Erythroblast (primary cell): ENCODE measurements around the gene KCTD19.
"Not testable (repeated sequence)": the region's sequence is repeated elsewhere in the genome, so short reads cannot be mapped to it uniquely, and the experiment has no call there.

ENCODE experiments used
- DNase-seq, 2 experiments: peaks; one replicate each; lab custom pipeline; 2025; lab: John Stamatoyannopoulos, UW
- GATA1 ChIP-seq: IDR thresholded peaks from 2 replicates; pipeline ENCODE4 v1.6.1; 2011; ENCODE audit warnings: low read depth, mild to moderate bottlenecking, control low read depth, low read length, moderate library complexity
- POLR2A ChIP-seq: IDR thresholded peaks from 2 replicates; pipeline ENCODE4 v1.6.1; 2011; ENCODE audit warnings: mild to moderate bottlenecking, low read length

The KCTD19 gene

DNA sequence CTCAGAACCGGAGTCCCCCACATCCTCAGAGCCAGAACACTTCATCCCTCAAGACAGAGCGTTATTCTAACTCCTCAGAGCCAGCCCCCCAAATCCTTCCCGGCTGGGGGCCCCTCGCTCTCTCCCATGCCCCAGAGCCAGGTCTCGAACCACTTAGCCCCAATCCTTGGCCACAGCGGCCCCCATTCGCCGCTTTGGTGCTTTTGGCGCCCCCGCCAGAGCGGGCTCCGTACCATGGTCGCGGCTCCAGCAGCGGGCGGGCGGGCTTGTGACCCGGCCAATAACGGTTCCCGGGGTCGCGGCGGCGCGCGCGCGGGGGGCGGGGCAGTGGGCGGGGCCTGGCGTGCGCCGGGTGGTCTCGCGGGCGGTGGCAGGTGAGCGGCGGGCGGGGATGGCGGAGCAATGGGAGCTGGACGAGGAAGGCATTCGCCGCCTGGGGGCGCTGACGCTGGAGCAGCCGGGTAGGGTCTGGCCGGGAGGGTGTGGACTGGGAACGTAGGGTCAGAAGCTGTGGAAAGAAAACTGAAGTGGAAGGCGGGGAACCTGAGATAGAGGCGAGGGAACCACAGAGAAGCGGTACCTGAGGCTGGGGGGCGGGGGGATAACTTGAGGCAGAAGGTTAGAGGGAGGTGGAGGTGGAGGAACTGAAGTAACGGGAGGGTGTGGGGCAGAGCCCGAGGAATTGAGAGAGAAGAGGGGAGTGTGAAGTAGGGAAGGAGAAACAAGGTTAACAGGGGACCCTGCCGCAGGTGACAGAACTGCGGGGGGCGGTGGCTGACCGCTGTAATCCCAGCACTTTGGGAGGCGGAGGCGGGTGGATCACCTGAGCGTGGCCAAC lies at the start of gene KCTD19, which contains the start of gene LRRC36:
KCTD19 (minus strand) TSS at position 270 of the 838 bp plus-strand sequence; CDS start at position 236, 34 bp downstream.
LRRC36 (plus strand) TSS at position 344 of the 838 bp plus-strand sequence; CDS start at position 392, 48 bp downstream.
- TF ChIP-seq POLR2A: no peak
- no peak for TF ChIP-seq GATA1
- DNase-seq: peak; percentile 52

- DNase-seq: not testable (repeated sequence)
Observed at GRCh38 chr16:67376012-67376411, 49.5 kb upstream of the KCTD19 start.

GRCh38 chr16:67372664-67373063 lies 46.1 kb upstream of the KCTD19 start:
- TF ChIP-seq POLR2A: no peak
- TF ChIP-seq GATA1: no peak
- peak; percentile 21 to 31 for DNase-seq

GRCh38 chr16:67370661-67371060 lies 44.1 kb upstream of the KCTD19 start:
- TF ChIP-seq GATA1 (no peak), POLR2A (no peak)
- DNase-seq: no peak

GRCh38 chr16:67364600-67365235 lies 38.2 kb upstream of the KCTD19 start:
- DNase-seq: no peak
- TF ChIP-seq GATA1: no peak
- TF ChIP-seq POLR2A: no peak

- no peak for DNase-seq
- TF ChIP-seq GATA1 (no peak), POLR2A (no peak)
Observed at GRCh38 chr16:67361038-67361437, 34.5 kb upstream of the KCTD19 start.

DNA sequence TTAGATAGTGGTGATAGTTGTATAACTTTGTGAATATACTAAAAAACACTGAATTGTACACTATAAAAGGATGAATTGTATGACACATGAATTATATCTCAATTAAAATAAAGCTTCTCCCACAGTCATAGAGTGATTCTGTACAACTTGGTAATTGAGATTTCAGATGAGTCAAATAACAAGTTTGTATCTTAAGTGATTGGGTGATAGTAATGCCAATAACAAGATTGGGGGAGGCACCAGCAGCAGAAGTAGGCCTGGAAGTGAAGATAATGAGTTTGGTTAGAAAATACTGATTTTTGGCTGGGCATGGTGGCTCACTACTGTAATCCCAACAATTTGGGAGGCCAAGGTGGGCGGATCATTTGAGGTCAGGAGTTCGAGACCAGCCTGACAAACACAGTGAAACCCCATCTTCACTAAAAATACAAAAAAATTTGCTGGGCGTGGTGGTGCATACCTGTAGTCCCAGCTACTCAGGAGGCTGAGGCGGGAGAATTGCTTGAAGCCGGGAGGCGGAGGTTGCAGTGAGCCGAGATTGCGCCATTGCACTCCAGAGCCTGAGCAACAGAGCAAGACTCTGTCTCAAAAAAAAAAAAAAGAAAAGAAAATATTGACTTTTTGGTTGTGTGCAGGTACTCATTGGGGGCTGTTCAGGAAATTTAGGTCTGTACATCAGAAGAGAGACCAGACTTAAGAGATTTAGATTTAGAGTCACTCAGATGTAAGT lies 33.2 kb upstream of the KCTD19 start:
- DNase-seq: not testable (repeated sequence)

DNA sequence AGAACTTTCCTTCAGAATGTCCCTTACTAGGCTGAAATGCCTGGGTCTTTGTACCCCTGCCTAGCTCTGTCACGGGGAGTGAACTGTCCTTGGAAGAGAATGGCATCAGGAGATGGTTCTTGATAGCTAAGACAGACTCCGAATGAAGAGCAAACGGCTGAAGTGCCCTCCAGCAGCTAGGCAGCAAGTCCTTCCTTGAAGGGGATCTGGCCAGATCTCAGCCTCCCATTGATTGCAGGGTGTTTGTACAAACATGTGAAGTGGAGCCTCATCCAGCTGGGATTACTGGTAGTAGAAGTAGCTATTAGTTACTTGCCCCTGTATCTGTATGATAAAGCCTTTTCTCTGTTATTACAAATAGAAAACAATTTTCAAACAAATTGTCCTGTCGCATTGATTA lies 31.0 kb upstream of the KCTD19 start:
- DNase-seq: no peak
- TF ChIP-seq POLR2A (no peak), GATA1 (no peak)

DNA sequence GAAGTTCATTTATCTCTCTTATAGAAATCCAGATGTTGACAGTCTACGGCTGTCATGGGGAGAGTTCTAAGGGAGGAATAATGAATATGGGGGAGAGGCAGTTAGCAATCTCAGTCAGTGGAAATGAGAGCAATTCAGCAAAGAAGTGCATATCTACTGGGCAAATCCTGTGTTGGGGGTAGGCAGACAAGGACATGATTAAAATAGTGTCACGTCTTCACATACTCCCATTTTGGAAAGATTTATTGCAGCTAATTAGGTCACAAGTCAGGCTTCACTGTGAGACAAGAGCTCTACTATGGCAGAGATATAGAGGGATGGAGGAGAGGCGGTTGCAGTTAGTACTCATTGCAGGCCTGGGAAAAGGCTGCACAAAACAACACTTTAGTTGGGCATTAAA lies 29.9 kb upstream of the KCTD19 start:
- DNase-seq: no peak
- no peak for TF ChIP-seq GATA1
- TF ChIP-seq POLR2A: no peak

GRCh38 chr16:67352463-67352862 lies 25.9 kb upstream of the KCTD19 start:
- DNase-seq: not testable (repeated sequence)

DNA sequence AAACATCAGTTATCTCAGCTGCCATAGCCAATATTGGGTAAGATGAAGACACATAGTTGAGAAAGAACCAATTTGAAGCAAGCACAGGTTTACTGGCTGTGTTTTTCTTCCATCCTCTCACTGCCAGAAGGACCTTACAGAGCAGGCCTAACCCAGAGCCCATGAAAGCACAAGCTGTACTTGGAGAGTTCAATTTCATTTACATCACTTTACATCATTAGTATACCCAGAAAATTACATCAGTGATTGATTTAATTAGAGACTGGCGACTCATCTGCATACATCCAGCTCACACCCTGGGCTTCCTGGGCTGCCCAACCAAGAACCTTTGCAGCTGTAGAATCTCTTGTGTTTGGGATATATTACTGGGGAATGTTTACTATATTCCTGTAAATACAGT lies 23.8 kb upstream of the KCTD19 start:
- TF ChIP-seq POLR2A (no peak), GATA1 (no peak)
- DNase-seq: no peak

GRCh38 chr16:67349172-67349571 lies 22.6 kb upstream of the KCTD19 start:
- no peak for TF ChIP-seq POLR2A
- no peak for TF ChIP-seq GATA1
- peak; percentile 23 to 36 for DNase-seq

GRCh38 chr16:67346341-67346740 lies 19.8 kb upstream of the KCTD19 start:
- no peak for DNase-seq
- no peak for TF ChIP-seq POLR2A
- TF ChIP-seq GATA1: no peak

DNA sequence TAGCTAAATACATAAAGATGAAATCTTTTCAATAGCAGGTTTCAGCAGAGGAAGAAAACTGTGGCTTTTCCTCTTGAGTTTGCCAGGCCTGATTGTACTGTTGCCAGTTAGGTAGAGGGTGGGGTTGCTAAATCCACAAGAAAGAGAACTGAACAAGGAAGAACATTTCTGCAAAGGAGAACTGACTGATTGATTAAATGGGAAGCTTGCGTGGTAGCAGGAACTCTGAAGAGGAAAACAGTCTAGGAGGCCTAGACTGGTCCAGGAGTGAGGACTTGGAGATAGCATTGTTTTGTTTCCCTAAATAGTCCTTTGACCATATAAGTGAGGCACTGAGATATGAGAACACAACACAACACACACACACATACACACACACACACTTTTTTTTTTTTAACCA lies 18.9 kb upstream of the KCTD19 start:
- DNase-seq: no peak
- TF ChIP-seq GATA1 (no peak), POLR2A (no peak)

DNA sequence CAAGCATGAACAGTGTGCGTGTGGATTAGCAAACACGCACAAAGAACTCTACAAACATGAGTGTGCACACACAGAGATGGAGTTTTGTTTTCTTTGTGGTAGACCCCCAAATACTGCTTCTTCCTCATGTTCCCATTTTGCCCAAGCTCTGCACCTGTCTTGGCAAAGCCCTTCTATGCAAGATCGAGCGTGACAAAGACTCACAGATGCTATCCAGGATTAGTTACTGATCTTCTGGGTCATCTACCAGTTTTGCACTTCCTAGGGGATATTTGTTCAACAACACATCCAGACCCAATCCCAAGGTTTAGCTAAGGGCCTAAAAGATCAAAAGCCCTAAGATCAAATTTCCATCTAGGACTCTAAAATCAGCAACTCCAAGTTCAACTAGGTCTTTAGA lies 16.1 kb upstream of the KCTD19 start:
- TF ChIP-seq POLR2A: no peak
- no peak for TF ChIP-seq GATA1
- no peak for DNase-seq

DNA sequence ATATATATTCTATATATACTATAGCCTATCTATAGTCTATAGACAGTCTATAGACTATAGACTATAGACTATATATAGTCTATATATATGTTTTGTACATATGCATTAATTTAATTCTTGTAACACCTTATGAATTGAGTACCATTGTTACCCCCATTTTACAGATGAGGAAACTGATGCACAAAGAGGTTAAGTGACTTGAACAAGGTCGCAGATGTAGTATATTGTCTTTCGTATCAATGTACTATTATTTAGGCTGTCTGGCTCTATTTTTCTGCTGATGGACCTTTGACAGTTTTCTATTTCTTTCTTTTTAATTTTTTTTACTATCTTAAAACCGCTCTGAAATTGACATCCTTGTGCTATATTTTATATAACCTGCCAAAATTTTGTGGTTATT lies 14.7 kb upstream of the KCTD19 start:
- DNase-seq: no peak
- TF ChIP-seq GATA1 (no peak), POLR2A (no peak)
